GM12878 (cell line): ENCODE results near the gene MCM6. TPM values are rescaled to one million over a fixed set of nuclear protein-coding genes. Genes with fewer than 3 reads are reported as not detected.

Experiments used
- ATAC-seq: fragments of 200-7000 bp; cut with Tn5 transposase; 3 replicates; pipeline ENCODE4 v1.9.1; 2020; ENCODE audit warnings: mild to moderate bottlenecking, moderate library complexity
- BruUV-seq: library from RNA; stranded (reverse); fragments of 400-500 nt; replicated peaks from 2 replicates; lab custom pipeline; 2021; lab: Mats Ljungman, UMichigan
- CTCF ChIA-PET: fragments of 300-600 bp; sonication (Branson Sonifier 250); formaldehyde crosslinking; extraction: SDS; loops from one replicate; lab custom pipeline; 2021; ENCODE audit warnings: inconsistent platforms; lab: Yijun Ruan, JAX
- POLR2A ChIA-PET: fragments of 350-600 bp; formaldehyde crosslinking; extraction: SDS; loops from one replicate; lab custom pipeline; 2021; ENCODE audit warnings: inconsistent platforms; lab: Charles Lee
- RAD21 ChIA-PET: fragments of 300-600 bp; sonication (Branson Sonifier 250); formaldehyde crosslinking; loops from one replicate; lab custom pipeline; 2023; ENCODE audit warnings: antibody characterized with exemption; ENCODE audit not compliant: unreplicated experiment; lab: Charles Lee
- SMC1A ChIA-PET: fragments of 300-600 bp; sonication (Branson Sonifier 250); formaldehyde crosslinking; loops from one replicate; lab custom pipeline; 2023; ENCODE audit not compliant: unreplicated experiment, uncharacterized antibody; lab: Charles Lee
- DNase-seq: peaks from one replicate; pipeline ENCODE4 v3.0.0-alpha.2; 2011; ENCODE audit warnings: low read depth, low spot score
- FAIRE-seq: peaks from 3 replicates; lab custom pipeline; 2011; peaks lifted over from hg19 to GRCh38; lab: Jason Lieb, UNC
- H2AFZ ChIP-seq: 2 replicates; pipeline ENCODE4 v1.6.0; 2011; ENCODE audit warnings: low read depth, low read length, control low read depth; ENCODE audit not compliant: control insufficient read depth
- H3K27ac ChIP-seq: 2 replicates; pipeline ENCODE4 v1.5.1; 2011; ENCODE audit warnings: control low read depth; ENCODE audit not compliant: control insufficient read depth, insufficient read depth
- H3K27me3 ChIP-seq, 2 experiments: replicated peaks in 1 of 2; 2 replicates each; pipeline versions ENCODE4 v1.6.0 to v1.6.1; 2011; ENCODE audit warnings: low read length in 1 of 2; ENCODE audit not compliant: control insufficient read depth in 2 of 2, insufficient read depth in 2 of 2
- H3K36me3 ChIP-seq, 2 experiments: 2 replicates each; pipeline ENCODE4 v1.5.1; 2011; ENCODE audit warnings: low read length in 1 of 2; ENCODE audit not compliant: control insufficient read depth in 2 of 2, insufficient read depth in 2 of 2
- H3K4me1 ChIP-seq: 2 replicates; pipeline ENCODE4 v1.6.1; 2011; ENCODE audit warnings: mild to moderate bottlenecking, low read length, moderate library complexity, mixed read lengths; ENCODE audit not compliant: control insufficient read depth, insufficient read depth
- H3K4me2 ChIP-seq: 2 replicates; pipeline ENCODE4 v1.6.0; 2011; ENCODE audit warnings: control low read depth; ENCODE audit not compliant: control insufficient read depth, insufficient read depth
- H3K4me3 ChIP-seq: fragments of 200-600 bp; sonication (generic); 2 replicates; pipeline ENCODE4 v1.5.1; 2016
- H3K79me2 ChIP-seq: 2 replicates; pipeline ENCODE4 v1.6.0; 2011; ENCODE audit warnings: low read length; ENCODE audit not compliant: control insufficient read depth, insufficient read depth
- H3K9ac ChIP-seq: 2 replicates; pipeline ENCODE4 v1.8.0; 2011; ENCODE audit warnings: low read length, control low read depth, mixed read lengths; ENCODE audit not compliant: control insufficient read depth, insufficient read depth
- H3K9me3 ChIP-seq: replicated peaks from 3 replicates; pipeline ENCODE4 v1.5.1; 2011; ENCODE audit warnings: mild to moderate bottlenecking, low read length; ENCODE audit not compliant: control insufficient read depth, insufficient read depth
- H4K20me1 ChIP-seq: 2 replicates; pipeline ENCODE4 v1.6.0; 2011; ENCODE audit not compliant: control insufficient read depth, insufficient read depth
- BACH1 ChIP-seq: fragments of 450-650 bp; IDR thresholded peaks from 2 replicates; pipeline ENCODE4 v1.6.1; 2017; ENCODE audit warnings: mild to moderate bottlenecking, borderline replicate concordance
- BHLHE40 ChIP-seq, 2 experiments: fragments of 450-650 bp in 1 of 2; IDR thresholded peaks; 2 replicates each; pipeline ENCODE4 v1.6.1; 2011 to 2017; ENCODE audit warnings: low read depth in 2 of 2, borderline replicate concordance in 1 of 2, improper control_type of control experiment in 1 of 2, low read length in 1 of 2, mild to moderate bottlenecking in 1 of 2
- CBFB ChIP-seq: IDR thresholded peaks from 2 replicates; pipeline ENCODE4 v1.6.1; 2016; ENCODE audit warnings: antibody characterized with exemption, low read depth
- IKZF1 ChIP-seq: fragments of 450-650 bp; conservative IDR thresholded peaks from 2 replicates; pipeline ENCODE4 v1.6.1; 2017; ENCODE audit warnings: antibody characterized with exemption, mild to moderate bottlenecking
- IRF4 ChIP-seq: IDR thresholded peaks from 2 replicates; pipeline ENCODE4 v1.6.1; 2011; ENCODE audit warnings: low read depth, low read length
- JUND ChIP-seq: IDR thresholded peaks from 2 replicates; pipeline ENCODE4 v1.6.1; 2012; ENCODE audit warnings: low read depth, mild to moderate bottlenecking, low read length, improper control_type of control experiment, moderate library complexity
- KAT2A ChIP-seq: conservative IDR thresholded peaks from 2 replicates; pipeline ENCODE4 v1.6.1; 2011; ENCODE audit warnings: low read depth, low read length; ENCODE audit not compliant: control insufficient read depth
- LARP7 ChIP-seq: fragments of 450-650 bp; IDR thresholded peaks from 2 replicates; pipeline ENCODE4 v1.6.1; 2017; ENCODE audit warnings: mild to moderate bottlenecking
- MEF2A ChIP-seq: IDR thresholded peaks from 2 replicates; pipeline ENCODE4 v1.6.1; 2011; ENCODE audit warnings: low read depth, mild to moderate bottlenecking, low read length, moderate library complexity; ENCODE audit not compliant: insufficient read depth
- RAD51 ChIP-seq: fragments of 450-650 bp; IDR thresholded peaks from 2 replicates; pipeline ENCODE4 v1.6.1; 2016; ENCODE audit warnings: moderate library complexity, mild to moderate bottlenecking, inconsistent platforms
- WGBS: methylation state at CpG from one replicate; pipeline ENCODE4 v1.1.6; 2016; ENCODE audit warnings: low lambda C conversion rate; ENCODE audit not compliant: insufficient replicate concordance, insufficient coverage; ENCODE audit errors: missing lambda C conversion rate; 5-methylcytosine and 5-hydroxymethylcytosine counted together
- in situ Hi-C: fragments of 300-500 bp; cut with MboI; formaldehyde crosslinking; loops from 9 replicates; pipeline ENCODE4 v1.14.3; 2018; ENCODE audit warnings: mixed read lengths
- intact Hi-C: fragments of 100-400 bp; cut with micrococcal nuclease; formaldehyde crosslinking; loops from one replicate; pipeline ENCODE4 v1.14.2; 2022; ENCODE audit not compliant: unreplicated experiment
- polyA plus RNA-seq, 11 experiments: library from polyadenylated mRNA; depleted of rRNA in 4 of 11; unstranded in 6 of 11; stranded (reverse) in 5 of 11; fragments of >200 nt; fragmentation: Nextera tagmentation in 4 of 11; fragmentation: Illumina TruSeq in 1 of 11; extraction: Ambion mirVana in 4 of 11; extraction: Trizol in 1 of 11; gene quantifications; 1 replicate in 1 of 11; 2 replicates in 10 of 11; pipeline versions ENCODE4 v1.2.1 to v1.2.3, GENCODE V29; 2011 to 2016; ENCODE audit warnings: inconsistent platforms in 2 of 11, missing spikeins in 2 of 11, low read depth in 1 of 11
- total RNA-seq, 4 experiments: library from RNA; depleted of rRNA in 3 of 4; stranded (reverse); fragments of >200 nt in 3 of 4; fragmentation: Illumina TruSeq in 1 of 4; extraction: Trizol in 1 of 4; gene quantifications; 2 replicates each; pipeline versions ENCODE4 v1.2.1 to v1.2.3, GENCODE V29; 2013 to 2021
- TF ChIP-seq, protein P1 (sequence below): IDR thresholded peaks from 2 replicates; pipeline ENCODE4 v1.6.1; 2012; ENCODE audit warnings: improper control_type of control experiment, low read depth, low read length; ENCODE audit not compliant: insufficient replicate concordance
- TF ChIP-seq, protein P2 (sequence below): fragments of 450-650 bp; IDR thresholded peaks from 2 replicates; pipeline ENCODE4 v1.6.1; 2016; ENCODE audit warnings: mild to moderate bottlenecking
- TF ChIP-seq, protein P3 (sequence below): IDR thresholded peaks from 2 replicates; pipeline ENCODE4 v1.6.1; 2012; ENCODE audit warnings: mild to moderate bottlenecking, low read depth, low read length
- TF ChIP-seq, protein P4 (sequence below): IDR thresholded peaks from 2 replicates; pipeline ENCODE4 v1.6.1; 2012; ENCODE audit warnings: low read depth, low read length, improper control_type of control experiment

Gene MCM6
- total and polyA plus RNA-seq, 10 of the 15 experiments (the other 5 are each of a cell fraction or from before 2014, with no cell fraction given): 37.4 to 118 (median 82.2) TPM

DNA sequence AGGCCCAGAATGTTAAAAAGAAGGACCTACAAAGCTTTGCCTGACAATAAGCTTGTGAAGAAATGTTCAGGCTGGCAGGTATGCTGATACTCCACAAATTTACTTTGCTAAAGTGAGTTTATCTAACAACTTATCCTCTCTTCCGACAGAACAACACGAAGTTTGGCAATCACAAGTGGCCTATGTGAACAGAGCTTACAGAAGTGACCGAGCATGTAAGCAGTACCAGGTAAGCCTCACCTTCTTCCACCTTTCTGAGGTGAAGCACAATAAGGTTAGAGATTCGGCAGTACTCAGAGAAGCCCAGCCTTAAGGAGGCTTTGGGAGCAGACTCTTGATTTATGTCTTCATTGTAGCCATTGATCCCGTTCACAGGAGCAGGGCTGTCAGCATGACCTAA, 30.2 kb downstream of the MCM6 start:
- FAIRE-seq: no peak
- in situ Hi-C loops: no loop called here
- CTCF ChIA-PET: interaction anchor here (1.3 kb wide), 1 partner anchor 68 kb away, joined by 3 read pairs; no protein-coding TSS in a partner anchor

More for the DNA sequence above, 30.2 kb downstream of the MCM6 start:
- Histone ChIP-seq H3K9me3 (no peaks in the 10 kb centered on the region), H3K9ac (no peak overlapping the region), H3K4me3 (no peak overlapping the region)
- RAD21 ChIA-PET: no interaction called here
- TF ChIP-seq KAT2A: no peak
- TF ChIP-seq, protein P1, sequence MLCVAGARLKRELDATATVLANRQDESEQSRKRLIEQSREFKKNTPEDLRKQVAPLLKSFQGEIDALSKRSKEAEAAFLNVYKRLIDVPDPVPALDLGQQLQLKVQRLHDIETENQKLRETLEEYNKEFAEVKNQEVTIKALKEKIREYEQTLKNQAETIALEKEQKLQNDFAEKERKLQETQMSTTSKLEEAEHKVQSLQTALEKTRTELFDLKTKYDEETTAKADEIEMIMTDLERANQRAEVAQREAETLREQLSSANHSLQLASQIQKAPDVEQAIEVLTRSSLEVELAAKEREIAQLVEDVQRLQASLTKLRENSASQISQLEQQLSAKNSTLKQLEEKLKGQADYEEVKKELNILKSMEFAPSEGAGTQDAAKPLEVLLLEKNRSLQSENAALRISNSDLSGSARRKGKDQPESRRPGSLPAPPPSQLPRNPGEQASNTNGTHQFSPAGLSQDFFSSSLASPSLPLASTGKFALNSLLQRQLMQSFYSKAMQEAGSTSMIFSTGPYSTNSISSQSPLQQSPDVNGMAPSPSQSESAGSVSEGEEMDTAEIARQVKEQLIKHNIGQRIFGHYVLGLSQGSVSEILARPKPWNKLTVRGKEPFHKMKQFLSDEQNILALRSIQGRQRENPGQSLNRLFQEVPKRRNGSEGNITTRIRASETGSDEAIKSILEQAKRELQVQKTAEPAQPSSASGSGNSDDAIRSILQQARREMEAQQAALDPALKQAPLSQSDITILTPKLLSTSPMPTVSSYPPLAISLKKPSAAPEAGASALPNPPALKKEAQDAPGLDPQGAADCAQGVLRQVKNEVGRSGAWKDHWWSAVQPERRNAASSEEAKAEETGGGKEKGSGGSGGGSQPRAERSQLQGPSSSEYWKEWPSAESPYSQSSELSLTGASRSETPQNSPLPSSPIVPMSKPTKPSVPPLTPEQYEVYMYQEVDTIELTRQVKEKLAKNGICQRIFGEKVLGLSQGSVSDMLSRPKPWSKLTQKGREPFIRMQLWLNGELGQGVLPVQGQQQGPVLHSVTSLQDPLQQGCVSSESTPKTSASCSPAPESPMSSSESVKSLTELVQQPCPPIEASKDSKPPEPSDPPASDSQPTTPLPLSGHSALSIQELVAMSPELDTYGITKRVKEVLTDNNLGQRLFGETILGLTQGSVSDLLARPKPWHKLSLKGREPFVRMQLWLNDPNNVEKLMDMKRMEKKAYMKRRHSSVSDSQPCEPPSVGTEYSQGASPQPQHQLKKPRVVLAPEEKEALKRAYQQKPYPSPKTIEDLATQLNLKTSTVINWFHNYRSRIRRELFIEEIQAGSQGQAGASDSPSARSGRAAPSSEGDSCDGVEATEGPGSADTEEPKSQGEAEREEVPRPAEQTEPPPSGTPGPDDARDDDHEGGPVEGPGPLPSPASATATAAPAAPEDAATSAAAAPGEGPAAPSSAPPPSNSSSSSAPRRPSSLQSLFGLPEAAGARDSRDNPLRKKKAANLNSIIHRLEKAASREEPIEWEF: no peak
- TF ChIP-seq JUND: no peak
- no peak for TF ChIP-seq CBFB
- TF ChIP-seq BACH1: no peak
- no peak for TF ChIP-seq MEF2A
- no peak for TF ChIP-seq BHLHE40 (IDR thresholded peaks at IDR 0.05; ENCODE audit: borderline replicate concordance in 1 of 2, low read depth in 2 of 2, low read length in 1 of 2)
- TF ChIP-seq IRF4: no peak
- TF ChIP-seq, protein P2, sequence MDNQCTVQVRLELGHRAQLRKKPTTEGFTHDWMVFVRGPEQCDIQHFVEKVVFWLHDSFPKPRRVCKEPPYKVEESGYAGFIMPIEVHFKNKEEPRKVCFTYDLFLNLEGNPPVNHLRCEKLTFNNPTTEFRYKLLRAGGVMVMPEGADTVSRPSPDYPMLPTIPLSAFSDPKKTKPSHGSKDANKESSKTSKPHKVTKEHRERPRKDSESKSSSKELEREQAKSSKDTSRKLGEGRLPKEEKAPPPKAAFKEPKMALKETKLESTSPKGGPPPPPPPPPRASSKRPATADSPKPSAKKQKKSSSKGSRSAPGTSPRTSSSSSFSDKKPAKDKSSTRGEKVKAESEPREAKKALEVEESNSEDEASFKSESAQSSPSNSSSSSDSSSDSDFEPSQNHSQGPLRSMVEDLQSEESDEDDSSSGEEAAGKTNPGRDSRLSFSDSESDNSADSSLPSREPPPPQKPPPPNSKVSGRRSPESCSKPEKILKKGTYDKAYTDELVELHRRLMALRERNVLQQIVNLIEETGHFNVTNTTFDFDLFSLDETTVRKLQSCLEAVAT: no peak
- no peak for TF ChIP-seq LARP7
- TF ChIP-seq, protein P3, sequence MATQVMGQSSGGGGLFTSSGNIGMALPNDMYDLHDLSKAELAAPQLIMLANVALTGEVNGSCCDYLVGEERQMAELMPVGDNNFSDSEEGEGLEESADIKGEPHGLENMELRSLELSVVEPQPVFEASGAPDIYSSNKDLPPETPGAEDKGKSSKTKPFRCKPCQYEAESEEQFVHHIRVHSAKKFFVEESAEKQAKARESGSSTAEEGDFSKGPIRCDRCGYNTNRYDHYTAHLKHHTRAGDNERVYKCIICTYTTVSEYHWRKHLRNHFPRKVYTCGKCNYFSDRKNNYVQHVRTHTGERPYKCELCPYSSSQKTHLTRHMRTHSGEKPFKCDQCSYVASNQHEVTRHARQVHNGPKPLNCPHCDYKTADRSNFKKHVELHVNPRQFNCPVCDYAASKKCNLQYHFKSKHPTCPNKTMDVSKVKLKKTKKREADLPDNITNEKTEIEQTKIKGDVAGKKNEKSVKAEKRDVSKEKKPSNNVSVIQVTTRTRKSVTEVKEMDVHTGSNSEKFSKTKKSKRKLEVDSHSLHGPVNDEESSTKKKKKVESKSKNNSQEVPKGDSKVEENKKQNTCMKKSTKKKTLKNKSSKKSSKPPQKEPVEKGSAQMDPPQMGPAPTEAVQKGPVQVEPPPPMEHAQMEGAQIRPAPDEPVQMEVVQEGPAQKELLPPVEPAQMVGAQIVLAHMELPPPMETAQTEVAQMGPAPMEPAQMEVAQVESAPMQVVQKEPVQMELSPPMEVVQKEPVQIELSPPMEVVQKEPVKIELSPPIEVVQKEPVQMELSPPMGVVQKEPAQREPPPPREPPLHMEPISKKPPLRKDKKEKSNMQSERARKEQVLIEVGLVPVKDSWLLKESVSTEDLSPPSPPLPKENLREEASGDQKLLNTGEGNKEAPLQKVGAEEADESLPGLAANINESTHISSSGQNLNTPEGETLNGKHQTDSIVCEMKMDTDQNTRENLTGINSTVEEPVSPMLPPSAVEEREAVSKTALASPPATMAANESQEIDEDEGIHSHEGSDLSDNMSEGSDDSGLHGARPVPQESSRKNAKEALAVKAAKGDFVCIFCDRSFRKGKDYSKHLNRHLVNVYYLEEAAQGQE: no peak
- TF ChIP-seq IKZF1: no peak
- TF ChIP-seq, protein P4, sequence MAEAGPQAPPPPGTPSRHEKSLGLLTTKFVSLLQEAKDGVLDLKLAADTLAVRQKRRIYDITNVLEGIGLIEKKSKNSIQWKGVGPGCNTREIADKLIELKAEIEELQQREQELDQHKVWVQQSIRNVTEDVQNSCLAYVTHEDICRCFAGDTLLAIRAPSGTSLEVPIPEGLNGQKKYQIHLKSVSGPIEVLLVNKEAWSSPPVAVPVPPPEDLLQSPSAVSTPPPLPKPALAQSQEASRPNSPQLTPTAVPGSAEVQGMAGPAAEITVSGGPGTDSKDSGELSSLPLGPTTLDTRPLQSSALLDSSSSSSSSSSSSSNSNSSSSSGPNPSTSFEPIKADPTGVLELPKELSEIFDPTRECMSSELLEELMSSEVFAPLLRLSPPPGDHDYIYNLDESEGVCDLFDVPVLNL: no peak
- TF ChIP-seq RAD51: no peak
- TF ChIP-seq, all 136 proteins: peak for 0
- intact Hi-C loops: no loop called here
- DNase-seq (no peak), ATAC-seq (no peak)
- Histone ChIP-seq H2AFZ (no peak overlapping the region), H3K27me3 (no peaks in the 10 kb centered on the region), H3K4me1 (no peaks in the 10 kb centered on the region), H3K4me2 (no peak overlapping the region), H3K27ac (no peak overlapping the region), H4K20me1 (no peaks in the 10 kb centered on the region), H3K79me2 (no peaks in the 10 kb centered on the region), H3K36me3 (peaks cover 9 to 10% of the 10 kb centered on the region in 2 experiments; a peak in 3 of 4 replicates)
- SMC1A ChIA-PET: no interaction called here
- WGBS: over 99% methylated on average over 5 of the region's 5 CpGs
- POLR2A ChIA-PET: no interaction called here
- BruUV-seq: no TSS peak
